Cerebellar nuclear complex (tissue), 1 donor: ENCODE data around the gene RALGPS1.

Experiments used
- DNase-seq, 2 experiments: peaks; one replicate each; lab custom pipeline; 2025; lab: John Stamatoyannopoulos, UW

The RALGPS1 gene

DNA sequence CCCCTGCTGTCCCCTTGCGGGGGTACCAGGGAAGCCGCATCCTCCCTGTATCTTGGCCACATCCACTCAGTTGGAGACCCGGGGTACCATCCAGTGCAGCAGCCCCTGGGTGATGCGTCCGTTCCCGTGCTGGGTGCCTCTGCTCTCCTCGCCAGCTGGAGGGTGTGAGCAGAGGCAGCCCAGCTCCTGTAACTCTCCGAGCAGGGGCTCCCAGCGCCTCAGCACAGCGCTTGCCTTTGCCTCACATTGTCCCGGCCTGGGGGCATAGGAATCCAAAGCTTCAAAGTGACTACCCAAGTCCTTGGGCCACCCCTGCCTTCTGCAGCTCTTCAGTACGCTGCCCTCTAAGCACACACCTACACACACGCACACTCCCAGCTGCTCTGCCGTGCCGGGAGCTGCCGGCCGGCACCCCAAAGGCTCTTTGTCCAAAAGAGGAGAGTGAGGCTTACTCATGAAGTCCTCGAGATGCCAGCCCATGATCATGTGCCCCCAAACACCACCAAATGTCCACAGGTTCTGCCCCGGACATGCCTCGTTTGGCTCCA lies 207.1 kb downstream of the RALGPS1 start:
- DNase-seq: no peak

DNA sequence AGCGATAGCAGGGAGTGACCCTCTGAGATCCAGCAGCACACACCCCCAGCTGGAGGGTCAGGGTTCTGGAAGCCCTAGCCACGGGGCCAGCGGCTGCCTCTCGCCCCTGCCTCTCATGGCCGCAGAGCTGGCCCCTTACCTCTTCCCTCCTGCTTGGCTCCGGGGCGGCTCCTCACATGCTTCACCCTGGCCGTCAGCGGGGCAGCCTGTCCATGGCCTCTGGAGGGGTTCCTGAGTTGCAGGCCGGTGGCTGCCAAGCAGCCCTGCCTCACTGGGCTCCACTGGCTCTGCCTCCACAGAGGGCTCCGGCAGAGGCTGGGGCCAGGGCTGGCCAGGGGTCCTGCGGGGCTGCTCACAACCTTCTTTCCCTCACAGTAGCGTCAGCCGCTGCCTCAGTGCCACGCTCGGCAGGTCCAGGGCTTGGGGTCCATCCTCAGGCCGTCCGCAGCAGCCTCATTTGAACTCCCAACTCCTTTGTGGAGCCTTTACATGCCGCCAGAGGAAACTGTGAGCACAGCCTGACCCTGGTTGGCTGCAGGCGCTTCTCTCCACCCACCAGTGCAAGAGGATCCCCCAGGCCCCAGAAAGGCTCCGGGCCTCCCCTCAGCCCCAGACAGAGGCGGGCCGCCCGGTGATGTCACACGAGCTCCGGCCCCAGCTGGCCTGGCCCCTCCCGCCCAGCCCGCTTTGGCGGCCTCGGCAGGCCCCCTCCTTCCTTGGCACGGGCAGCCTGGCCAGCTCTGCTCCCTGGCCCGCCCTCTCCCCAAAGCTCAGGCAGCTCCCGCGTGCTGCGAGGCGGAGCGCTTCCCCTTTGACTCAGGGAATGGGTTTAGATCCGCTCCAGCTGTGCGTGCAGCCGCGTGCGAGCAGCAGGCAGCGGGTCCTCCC lies 207.8 kb downstream of the RALGPS1 start, which contains the start of gene ANGPTL2:
Gene ANGPTL2 (minus strand): TSS at position 460 of the 888 bp plus-strand sequence. CDS start 13,904 bp downstream, outside the sequence.
- DNase-seq: peak in 1 of 2 experiments; percentile 62

DNA sequence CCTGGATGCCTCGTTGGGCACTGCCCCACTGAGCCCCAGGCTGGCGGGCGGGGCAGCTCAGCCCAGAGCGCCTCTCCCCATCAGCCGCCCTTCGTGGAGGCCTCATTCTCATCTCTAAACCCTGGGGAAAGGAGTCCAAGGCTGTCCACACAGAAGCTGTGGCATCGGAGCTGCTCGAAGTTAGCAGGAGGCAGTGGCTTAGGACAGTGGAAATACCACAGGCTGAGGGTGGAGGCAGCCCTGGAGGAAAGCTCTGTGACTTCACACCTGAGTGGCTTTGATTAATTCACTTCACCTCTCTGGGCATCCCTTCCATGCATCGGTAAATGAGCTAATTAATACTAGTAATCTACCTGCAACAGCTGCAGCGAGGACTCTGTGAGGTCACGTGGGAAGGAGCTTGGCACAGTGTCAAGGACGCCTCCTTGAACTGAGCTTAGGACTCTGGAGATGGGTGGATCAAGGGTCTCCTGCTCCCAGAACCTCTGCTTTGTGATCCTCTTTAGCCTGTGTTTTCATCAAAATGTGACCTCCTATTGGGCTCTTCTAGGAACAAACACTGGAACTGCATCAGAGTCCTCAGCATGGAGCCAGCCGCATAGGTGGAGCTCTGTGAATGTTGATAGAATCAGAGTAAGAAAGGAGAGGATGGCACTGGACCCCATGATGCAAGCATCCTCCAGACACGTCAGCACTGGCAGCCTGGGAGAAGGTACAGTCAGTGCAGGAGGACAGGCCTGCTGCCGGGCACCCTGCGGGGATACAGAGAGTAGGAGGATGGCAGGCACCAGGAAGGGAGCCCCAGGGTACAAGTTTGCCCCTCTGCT lies 208.7 kb downstream of the RALGPS1 start:
- DNase-seq: peak in 1 of 2 experiments; percentile 60

DNA sequence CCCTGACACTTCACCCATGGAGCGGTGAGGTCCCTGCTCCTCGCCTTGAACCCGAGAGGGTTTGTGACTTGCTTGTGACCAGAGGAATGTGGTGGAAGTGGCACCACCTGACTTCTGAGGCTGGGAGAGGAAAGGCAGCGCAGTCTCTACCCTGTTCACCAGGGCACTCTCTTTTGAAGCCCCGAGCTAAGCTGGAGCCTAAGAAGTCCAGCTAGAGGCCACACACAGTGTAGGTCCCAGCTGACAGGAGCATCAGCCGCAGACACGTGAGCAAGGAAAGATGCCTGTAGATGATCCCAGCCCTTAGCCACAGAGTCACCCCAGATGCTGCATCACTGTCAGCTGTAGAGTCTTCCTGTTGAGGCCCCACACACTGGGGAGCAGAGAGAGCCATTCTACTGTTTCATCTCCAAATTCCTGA lies 209.5 kb downstream of the RALGPS1 start:
- DNase-seq: no peak

DNA sequence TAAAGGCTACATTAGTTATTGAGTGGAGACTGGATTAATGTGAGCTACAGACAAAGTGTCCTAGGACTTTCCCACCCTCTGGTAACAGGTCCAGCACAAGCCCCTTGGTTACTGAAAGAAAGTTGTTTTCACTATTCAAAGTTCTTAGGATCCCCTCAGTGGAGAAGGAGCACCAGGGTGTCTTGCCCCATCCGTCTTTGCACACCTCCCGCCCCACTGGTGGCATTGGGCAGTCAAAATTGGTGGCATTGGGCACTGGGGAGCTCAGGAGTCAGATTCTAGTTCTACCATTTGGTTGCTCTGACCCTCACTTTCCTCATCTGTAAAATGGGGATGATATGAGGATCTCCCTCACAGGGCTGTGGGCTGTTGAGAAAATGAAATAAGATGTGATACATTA lies 210.2 kb downstream of the RALGPS1 start:
- no peak for DNase-seq

DNA sequence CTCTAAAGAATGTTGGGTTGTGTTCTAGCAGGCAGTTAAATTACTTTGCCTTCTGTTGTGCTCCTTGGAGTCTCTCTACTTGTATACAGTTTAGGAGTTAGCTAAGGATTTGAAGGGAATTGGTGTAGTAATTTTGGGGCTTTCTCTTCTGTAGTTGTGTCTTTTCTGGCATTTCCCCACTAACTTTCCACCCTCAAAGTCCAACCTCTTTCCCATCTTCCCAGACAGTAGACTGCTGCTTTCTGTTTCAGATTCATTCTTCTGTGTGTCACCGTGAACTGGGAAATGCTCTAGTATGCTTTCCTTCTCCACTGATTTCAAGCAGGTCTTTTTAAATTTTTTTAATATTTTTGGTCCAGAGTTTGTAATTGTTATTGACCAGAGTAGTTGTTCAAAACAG lies 212.4 kb downstream of the RALGPS1 start:
- no peak for DNase-seq

DNA sequence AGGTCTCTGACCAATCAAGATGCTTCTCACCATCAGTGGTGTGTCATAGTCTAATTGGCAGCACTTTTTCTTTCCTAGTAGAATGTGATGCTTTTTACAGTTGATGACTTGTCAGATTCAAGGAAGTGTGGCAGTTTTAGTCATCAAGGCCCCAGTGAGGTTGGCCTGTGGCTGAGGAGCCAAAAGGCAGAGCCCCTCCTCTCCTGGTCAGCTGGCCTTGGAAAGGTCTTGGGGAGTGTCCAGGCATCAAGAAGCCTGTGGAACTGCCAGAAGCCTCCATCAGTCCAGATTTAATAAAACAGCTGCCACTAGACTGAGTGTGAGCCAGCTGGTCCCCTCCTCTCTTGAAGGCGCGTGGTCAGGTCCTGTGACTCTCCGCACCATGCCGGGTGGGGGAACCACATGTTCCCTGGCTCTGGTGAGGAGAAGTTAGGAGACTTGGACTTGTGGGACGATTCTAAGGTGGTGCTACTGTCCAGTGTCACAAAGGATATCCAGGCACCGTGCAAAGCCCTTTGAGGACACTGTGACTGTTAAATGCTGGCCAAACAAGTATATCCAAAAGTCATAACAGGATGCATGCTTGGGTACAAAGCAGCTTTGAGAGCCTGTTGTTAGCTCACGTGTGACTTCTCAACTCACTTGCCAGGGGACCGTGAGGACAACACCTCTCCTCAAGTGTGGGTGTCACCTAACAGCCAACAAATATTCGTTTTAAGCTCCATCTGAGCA lies 213.9 kb downstream of the RALGPS1 start:
- DNase-seq: no peak

DNA sequence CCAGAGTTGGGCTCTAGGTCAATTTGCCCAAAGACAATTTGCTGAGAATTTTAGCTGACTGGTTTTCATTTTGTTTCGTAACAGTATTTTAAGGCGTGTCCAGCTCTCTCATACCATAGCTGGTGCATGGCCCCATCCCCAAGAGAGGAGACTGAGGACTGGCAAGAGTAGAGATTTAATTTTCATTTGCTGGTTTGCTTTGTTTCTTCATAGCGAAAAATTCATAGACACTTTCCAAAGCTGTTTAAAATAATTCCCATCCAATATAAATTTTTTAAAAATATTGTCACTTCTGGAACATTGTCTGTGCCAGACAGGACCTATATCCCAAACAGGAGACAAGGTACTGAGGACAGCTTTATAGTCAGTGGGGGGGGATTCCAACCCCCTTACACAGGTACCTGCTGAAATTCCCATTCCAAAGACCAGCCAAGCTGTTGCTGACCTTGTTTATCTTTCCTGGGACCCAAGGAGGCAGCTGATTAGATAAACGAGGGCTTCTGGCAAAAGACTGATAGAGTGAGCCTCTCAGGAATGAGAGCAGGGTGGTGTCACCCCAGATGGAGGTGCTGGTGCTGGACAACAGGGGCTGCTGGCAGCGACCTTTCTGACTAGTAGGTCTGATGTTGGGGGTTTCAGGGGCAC lies 214.6 kb downstream of the RALGPS1 start:
- DNase-seq: no peak

DNA sequence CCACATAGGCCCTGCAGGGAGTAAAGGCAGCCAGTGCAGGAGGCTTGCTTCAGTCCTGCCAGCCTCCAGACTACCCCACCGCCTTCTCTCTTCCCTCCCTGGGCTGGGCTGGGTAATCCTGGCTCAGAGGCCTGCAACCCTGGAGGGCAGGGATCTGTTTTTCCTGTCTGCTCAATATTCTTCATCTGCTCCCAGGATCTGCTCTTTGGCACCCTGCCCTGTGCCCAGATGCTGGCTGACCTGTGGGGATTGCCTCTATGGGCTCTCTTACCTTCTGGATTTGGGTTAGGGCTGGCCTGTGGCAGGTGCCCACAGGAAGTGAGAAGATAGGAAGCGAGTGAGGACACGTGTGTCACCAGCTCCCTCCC lies 215.1 kb downstream of the RALGPS1 start:
- DNase-seq: no peak

DNA sequence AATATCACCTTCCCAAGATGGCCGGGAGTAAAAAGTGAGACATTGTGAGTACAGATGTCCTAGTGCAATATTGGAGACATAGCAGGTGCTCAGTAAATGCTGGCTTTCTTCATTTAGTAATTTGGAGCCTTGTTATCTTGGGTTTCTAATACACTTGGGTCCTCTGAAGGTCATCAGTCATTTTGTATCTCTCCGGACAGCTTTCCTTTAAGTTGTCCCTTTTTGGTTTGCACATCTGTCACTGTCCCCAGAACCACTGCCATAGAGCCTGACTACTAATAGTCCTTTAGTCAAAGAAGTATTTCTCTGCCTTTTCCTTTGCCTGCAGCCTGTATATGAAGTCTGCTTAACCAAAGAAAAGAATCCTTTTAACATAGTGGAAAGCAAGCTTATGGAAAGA lies 215.7 kb downstream of the RALGPS1 start:
- DNase-seq: no peak

DNA sequence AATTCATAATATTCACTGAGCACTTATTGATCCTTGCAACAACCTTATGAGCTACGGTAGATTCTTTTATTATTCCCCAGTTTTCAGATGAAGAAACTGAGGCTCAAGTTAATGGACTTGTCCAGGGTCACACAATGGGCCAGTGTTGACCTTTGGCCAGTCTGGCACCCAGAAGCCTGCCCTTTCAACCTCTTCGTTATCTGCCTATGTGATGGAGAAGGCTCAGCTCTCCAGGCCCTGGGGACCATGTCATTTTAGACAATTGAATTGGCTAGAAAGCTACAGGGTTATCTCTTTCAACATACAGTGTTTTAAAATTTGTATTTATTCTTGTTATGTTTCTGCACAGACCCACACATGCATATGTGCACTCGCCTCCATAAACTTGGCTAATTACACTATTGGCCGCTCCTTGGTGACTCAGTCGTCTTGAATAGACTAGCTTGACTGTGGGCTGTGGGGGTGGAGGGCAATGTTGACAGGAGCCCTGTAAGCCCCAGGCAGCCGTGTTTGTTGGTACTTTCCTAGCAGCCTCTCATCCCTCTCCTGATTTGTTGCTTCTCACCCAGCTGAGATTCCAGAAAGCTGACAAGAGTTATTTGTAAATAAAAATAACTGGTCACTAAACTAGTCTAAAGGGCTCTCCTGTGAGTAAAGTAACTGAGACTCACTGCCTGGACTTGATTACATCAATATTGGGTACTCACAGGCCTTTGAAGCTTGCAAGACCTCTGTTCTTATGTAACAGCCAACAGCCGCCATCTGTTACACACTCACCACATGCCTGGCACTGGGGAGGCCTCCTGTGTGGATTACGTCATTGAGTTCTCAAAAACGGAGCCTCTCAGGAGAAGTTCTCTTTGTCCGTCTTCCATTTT lies 216.3 kb downstream of the RALGPS1 start:
- DNase-seq: peak; percentile 90 to 93

DNA sequence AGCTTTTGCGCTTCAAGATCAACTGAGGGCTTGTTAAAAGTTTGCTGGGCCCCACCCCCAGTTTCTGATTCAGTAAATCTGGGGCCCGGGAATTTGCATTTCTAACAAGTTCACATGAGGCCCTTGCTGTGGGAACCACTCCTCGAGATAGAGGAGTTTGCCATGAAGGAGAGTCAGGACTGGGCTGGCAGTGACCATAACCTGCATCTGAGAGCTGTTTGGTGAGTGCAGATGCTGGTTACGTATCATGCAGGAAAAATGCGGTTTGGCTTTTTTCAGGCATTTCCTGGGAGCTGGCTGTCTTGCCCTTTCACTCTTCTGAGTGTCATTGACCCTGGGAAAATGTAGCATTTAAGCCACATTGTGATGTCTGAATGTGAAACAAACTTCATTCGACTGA lies 217.3 kb downstream of the RALGPS1 start:
- DNase-seq: no peak

DNA sequence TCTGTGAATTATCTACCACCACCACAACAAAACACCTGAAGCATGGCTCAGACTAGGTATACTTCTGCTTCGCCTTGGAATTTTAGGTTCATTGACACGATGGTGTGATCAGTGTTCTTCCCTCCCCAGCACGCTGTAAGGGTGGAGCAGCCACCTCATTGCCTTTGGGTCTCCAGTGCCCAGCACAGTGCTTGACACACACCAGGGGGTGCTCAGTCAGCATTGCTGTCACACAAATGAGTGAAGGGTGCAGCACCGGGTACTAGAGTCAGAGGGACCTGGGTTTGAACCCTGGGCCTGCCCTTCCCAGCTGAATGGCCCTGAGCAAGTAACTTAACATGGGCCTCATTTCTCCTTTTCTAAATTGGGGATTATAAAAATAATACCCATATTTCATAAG lies 217.8 kb downstream of the RALGPS1 start:
- DNase-seq: no peak

DNA sequence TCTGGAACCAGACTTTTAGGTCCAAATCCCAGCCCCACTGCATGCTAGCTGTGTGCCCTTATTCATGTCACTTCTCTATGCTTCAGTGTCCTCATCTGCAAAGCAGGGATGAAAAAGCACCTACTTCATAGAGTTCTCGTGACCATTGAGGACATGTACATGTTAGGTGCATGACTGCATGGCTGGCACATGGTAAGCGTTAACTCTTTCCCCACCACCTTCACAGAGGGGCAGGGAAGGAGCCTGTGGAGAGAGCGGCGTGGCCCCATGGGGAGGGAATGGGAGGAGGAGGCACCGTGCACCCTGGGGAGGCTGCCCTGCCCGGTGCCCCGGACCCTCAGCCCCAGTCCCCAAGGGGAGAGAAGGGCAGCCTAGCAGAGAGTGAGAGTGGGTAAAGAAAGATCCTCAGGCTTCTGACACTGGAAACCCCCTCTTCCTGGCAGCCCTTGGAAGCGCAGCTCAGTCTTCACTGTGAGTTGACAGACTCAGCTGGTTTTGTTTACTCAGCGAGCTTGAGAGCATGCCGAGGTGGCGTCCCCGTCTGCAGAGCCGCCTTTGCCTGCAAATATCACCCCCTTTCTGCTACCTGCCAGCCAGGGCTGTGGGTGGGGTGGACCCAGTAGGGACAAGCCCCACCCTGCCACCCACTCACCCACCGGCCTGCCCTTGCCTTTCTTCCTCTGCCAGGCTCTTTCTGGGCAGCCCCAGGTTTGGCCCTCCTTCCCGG lies 218.5 kb downstream of the RALGPS1 start:
- no peak for DNase-seq

DNA sequence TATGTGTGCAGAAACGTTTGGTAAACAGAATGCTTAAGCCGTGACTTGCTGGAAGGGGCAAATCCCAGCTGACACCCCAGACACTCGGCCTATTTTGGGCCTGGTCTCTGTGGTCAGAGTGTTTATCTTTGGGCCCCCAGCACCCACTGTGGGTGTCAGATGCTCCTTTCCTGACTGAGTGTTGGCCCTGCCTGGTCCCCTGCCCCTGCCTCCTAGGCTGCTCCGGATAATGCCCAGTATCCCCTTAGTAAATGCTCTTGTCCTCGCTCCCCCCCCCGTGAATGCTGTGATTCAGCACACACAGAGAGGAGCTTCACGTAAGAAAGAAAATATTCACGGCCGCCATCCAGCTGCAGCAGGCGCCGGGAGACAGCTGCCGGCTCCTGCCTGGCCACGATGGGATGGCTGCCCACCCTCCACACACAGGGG lies 219.2 kb downstream of the RALGPS1 start:
- DNase-seq: no peak

DNA sequence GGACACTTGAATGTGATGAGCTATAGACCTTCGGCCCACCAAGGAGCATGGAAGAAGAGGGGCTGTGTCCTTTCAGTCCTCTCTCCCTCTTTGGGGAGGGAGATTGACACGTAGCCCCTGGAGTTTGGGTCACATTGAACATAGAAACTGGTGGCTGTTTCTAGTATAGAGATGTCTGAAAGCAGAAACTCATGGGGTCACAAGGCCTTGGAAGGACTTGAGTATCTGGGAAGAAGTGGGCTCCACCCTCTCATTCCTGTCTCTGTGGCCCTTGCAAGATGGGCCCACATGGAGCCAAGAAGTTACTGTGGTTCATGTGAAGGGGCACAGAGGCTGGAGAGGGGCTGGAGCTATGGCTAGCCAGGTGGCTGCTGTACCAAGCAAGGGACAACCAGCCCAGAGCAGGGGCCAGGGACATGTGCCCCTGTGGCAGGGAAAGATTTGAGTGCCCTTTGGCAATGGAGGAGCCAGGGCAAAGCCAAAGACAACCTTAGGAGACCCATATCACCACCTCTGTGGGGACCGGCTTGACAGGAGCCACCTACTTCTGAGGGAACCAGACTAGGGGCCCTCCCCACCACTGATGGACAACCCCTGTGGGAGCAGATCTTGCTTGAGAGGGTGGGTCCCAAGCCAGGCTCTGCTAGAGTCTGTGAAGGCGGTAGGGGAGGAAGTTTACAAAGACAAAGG lies 220.6 kb downstream of the RALGPS1 start:
- DNase-seq: no peak

DNA sequence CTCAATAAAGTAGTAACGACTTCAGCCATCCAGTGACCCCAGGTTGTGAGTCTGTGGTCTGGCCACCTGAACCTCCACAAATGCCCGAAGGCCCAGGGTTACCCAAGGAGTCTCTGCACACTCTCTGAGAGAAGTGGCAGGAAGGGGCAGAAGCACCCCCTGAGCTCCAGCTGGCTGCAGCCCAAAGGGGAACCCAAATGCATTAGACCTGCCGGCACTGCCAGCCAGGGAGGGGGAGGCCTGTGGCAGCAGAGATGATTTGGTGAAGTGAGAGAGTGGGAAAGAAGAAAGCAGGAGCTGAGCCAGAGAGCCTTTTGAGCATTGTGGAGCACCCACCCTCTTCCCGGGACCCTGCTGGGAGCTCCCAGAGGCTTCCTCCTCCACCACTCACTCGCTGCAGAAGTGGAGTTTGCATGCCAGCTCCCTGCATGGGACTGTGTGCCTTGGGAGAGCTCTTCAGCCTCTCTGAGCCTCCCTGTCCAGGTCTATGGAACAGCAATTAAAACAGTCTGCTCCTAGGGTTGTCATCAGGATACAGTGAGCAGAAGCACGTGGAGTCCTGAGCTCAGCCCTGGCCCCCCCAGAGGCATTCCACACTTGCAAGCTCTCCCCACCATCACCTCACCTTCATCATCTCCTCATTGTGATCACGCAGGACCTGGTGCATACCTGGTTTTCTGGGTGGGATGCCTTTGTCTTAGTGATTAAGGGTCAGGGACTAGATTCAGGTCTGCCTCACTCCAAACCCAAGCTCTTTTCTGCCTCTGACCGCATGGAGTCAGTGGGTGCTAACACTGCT lies 221.7 kb downstream of the RALGPS1 start:
- no peak for DNase-seq
